ENCODE data around the gene ODAD3.

DNA sequence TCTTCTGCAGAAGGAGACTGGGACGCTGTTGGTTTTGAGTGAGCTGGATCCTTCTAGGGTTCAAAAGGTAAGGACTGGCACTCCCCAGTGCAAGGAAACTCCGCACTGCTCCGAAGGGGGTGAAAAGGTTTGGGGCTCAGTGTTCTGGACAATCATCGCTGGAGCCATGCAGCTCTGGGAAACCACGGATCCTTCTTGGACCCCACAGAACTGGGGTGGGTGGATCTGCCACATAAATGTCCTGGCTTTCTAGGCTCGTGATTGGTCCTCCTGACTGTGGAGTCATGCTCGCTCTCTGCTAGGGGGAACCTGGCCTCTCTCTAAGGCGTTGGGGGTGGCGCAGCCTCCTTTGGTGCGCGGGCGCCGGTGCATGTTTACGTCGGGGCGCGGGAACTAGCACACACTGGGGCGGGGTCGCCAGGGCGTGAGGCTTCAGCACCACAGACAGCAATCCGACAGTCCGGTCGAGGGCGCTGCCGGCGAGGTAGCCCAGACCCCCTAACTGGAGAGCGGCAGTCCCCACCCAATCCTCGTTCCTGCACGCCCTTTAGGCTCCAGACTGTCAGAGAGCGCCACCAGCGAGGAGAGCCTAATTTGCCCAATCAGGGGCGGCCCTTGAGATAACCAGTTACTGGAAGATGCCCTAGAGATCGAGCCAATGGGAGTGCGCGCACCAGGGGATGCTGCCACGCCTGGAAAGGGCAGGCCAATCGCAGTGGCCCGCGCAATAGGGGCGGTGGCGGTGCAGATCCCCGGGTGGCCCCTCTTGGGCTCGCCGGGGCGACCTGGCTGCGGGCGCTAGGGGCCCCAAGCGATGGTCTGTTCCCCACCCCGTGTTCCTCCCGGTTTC lies 46.8 kb upstream of the ODAD3 start:
- TF ChIP-seq, protein P1, sequence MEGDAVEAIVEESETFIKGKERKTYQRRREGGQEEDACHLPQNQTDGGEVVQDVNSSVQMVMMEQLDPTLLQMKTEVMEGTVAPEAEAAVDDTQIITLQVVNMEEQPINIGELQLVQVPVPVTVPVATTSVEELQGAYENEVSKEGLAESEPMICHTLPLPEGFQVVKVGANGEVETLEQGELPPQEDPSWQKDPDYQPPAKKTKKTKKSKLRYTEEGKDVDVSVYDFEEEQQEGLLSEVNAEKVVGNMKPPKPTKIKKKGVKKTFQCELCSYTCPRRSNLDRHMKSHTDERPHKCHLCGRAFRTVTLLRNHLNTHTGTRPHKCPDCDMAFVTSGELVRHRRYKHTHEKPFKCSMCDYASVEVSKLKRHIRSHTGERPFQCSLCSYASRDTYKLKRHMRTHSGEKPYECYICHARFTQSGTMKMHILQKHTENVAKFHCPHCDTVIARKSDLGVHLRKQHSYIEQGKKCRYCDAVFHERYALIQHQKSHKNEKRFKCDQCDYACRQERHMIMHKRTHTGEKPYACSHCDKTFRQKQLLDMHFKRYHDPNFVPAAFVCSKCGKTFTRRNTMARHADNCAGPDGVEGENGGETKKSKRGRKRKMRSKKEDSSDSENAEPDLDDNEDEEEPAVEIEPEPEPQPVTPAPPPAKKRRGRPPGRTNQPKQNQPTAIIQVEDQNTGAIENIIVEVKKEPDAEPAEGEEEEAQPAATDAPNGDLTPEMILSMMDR (IDR thresholded peaks at IDR 0.05), result no peak
- TF ChIP-seq EZH2 (IDR thresholded peaks at IDR 0.05; ENCODE audit: borderline replicate concordance, insufficient read depth, low read depth, low read length, poor library complexity, severe bottlenecking), result no peak
